Measurements from ENCODE around the gene PNPLA7. TPM values are rescaled to one million over a fixed set of nuclear protein-coding genes. Genes with fewer than 3 reads are reported as not detected.

PNPLA7 gene
- total and polyA plus RNA-seq, 2 of the 4 experiments (the other 2 are of a cell fraction), result under 0.01 to 0.89 TPM

DNA sequence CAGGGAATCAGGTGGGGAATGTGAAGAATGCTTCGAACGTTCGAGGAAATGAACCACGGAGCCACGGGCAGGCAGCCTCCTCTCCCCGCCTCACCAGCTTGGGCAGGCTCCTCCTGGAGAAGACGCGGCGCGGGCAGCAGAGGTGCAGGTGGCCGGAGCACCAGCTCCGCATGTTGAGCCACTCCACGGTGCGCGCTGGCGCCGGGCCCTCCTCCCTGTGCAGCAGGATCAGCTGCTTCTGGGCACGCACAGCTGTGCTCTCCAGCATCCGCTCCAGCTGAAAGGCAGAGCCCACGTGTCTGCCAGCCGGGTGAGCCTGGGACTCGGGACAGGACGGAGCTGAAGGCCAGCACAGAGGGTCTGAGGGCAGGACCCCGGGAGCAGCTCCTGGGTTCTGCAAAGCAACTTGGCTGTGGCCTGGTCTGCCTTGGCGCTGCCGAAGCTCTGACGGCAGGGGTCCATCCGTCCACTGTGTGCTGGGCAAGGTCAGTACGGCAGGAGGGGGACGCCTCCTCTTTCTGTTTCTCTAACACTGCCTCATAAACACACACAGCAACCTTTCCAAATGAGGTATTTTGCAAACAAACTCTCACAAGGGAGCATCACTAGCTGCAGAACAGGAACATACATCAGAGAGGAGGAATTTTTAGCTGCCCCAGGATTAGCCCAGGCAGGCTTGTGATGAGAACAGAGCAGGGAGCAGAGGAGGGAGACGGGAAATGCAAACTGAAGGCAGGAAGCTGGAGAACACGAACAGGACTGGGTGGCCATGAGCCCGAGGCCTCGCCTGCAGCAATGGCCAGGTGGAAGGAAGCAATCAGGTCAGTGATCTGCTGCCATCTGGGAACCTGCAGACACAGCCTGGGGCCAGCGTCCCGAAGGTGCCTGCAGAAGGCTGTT, 71.0 kb downstream of the PNPLA7 start:
- no peak overlapping the region for H2AK9ac ChIP-seq (replicated peaks; ENCODE audit: low read depth, low read length, poor library complexity)
- dilution Hi-C loops (cut with HindIII; ENCODE audit: low sequenced_read_pairs, unreplicated experiment) (no loop called here), in situ Hi-C loops (cut with MboI; ENCODE audit: low sequenced_read_pairs) (no loop called here), intact Hi-C loops (cut with micrococcal nuclease) (no loop called here)
- DNase-seq, result peak; percentile 24
- H4K5ac ChIP-seq (ENCODE audit: low read depth, low read length), result no peak overlapping the region
- H3K9me1 ChIP-seq (ENCODE audit: insufficient read depth, low read length), result peaks cover 6% of the 10 kb centered on the region; the same call in 1 of the 2 replicates
- H2BK20ac ChIP-seq (ENCODE audit: low read depth, low read length), result no peak overlapping the region
- no peaks in the 10 kb centered on the region for H3K79me1 ChIP-seq (ENCODE audit: low read depth in 1 of 2, low read length in 2 of 2)
- no peak overlapping the region for H2BK5ac ChIP-seq (ENCODE audit: low read depth, low read length, poor library complexity, severe bottlenecking)
- H4K8ac ChIP-seq (ENCODE audit: low read depth in 2 of 2, low read length in 2 of 2), result no peak overlapping the region
- no TSS peak for BruUV-seq (replicated peaks)
- no peak overlapping the region for H3K4me2 ChIP-seq (ENCODE audit: low read depth, low read length)
- no peak overlapping the region for H2BK15ac ChIP-seq (ENCODE audit: low read depth, low read length)
- no peak overlapping the region for H3K23ac ChIP-seq (ENCODE audit: low read depth, low read length)
- no peak overlapping the region for H2BK120ac ChIP-seq (ENCODE audit: low read depth, low read length)
- no peak overlapping the region for H3K4me3 ChIP-seq (ENCODE audit: insufficient read depth, low read depth, low read length)
- H3K9me3 ChIP-seq (ENCODE audit: control insufficient read depth, insufficient read depth, low read length), result peaks cover 13% of the 10 kb centered on the region
- H4K91ac ChIP-seq (ENCODE audit: insufficient read depth, low read depth, low read length), result no peak overlapping the region
- no peak overlapping the region for H3K27ac ChIP-seq (ENCODE audit: insufficient read depth, low read length)
- no peak overlapping the region for H2AK5ac ChIP-seq (ENCODE audit: low read depth, low read length)
- WGBS, 2 experiments (ENCODE audit: extremely low coverage in 2 of 2, insufficient read length in 1 of 2), result 64% methylated on average over 31 of the region's 36 CpGs; no CpG with 5 or more reads in 1 of the 2 experiments
- no peaks in the 10 kb centered on the region for H4K20me1 ChIP-seq (ENCODE audit: insufficient read depth, low read length)
- H3K36me3 ChIP-seq (ENCODE audit: control insufficient read depth, insufficient read depth, low read length), result no peaks in the 10 kb centered on the region
- peaks cover 6% of the 10 kb centered on the region for H3K4me1 ChIP-seq (ENCODE audit: control insufficient read depth, insufficient read depth, low read length)
- H3K18ac ChIP-seq (ENCODE audit: low read depth, low read length), result no peak overlapping the region
- peak overlapping the region; percentile 34 for H2AFZ ChIP-seq (replicated peaks; ENCODE audit: low read length, poor library complexity)
- ChIA-PET POLR2A (ENCODE audit: unreplicated experiment) (no interaction called here), CTCF (interaction anchor here (0.6 kb wide), 1 partner anchor 20 kb away, joined by 6 read pairs; no protein-coding TSS in a partner anchor)
- TF ChIP-seq POLR2A (IDR thresholded peaks at IDR 0.05; ENCODE audit: low read depth, low read length), result no peak
- TF ChIP-seq RFX5 (IDR thresholded peaks at IDR 0.05; ENCODE audit: low read depth, low read length), result no peak
- no peak for TF ChIP-seq CEBPB (IDR thresholded peaks at IDR 0.05; ENCODE audit: low read depth, low read length)
- no peak for TF ChIP-seq MAFK (IDR thresholded peaks at IDR 0.05; ENCODE audit: low read depth, low read length)
- no peak for TF ChIP-seq FOS (IDR thresholded peaks at IDR 0.05; ENCODE audit: low read depth, low read length)
- TF ChIP-seq RAD21 (IDR thresholded peaks at IDR 0.05; ENCODE audit: low read length), result no peak
- TF ChIP-seq NFE2L2 (IDR thresholded peaks at IDR 0.05; ENCODE audit: low read depth, low read length), result no peak
- no peak for TF ChIP-seq ELK1 (IDR thresholded peaks at IDR 0.05; ENCODE audit: borderline replicate concordance, low read depth, low read length)
- no peak for TF ChIP-seq CHD1 (IDR thresholded peaks at IDR 0.05; ENCODE audit: low read depth, low read length)
- TF ChIP-seq RCOR1 (IDR thresholded peaks at IDR 0.05; ENCODE audit: insufficient replicate concordance, low read length), result no peak
- no peak for TF ChIP-seq MAZ (IDR thresholded peaks at IDR 0.05; ENCODE audit: borderline replicate concordance, low read depth, low read length)
- no peak for TF ChIP-seq BHLHE40 (IDR thresholded peaks at IDR 0.05; ENCODE audit: low read depth, low read length)
- TF ChIP-seq, protein P1, sequence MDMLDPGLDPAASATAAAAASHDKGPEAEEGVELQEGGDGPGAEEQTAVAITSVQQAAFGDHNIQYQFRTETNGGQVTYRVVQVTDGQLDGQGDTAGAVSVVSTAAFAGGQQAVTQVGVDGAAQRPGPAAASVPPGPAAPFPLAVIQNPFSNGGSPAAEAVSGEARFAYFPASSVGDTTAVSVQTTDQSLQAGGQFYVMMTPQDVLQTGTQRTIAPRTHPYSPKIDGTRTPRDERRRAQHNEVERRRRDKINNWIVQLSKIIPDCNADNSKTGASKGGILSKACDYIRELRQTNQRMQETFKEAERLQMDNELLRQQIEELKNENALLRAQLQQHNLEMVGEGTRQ (IDR thresholded peaks at IDR 0.05; ENCODE audit: low read depth, low read length), result no peak
- H3K56ac ChIP-seq (ENCODE audit: extremely low read depth, insufficient read depth, low read length), result no peak overlapping the region
- no peak overlapping the region for H3K14ac ChIP-seq (replicated peaks; ENCODE audit: low read depth, low read length)
- H3K4ac ChIP-seq (ENCODE audit: low read depth, low read length), result no peak overlapping the region
- H3K9ac ChIP-seq (ENCODE audit: low read depth, low read length), result no peak overlapping the region
- H3K27me3 ChIP-seq (ENCODE audit: control insufficient read depth, insufficient read depth, low read length), result peaks cover 11% of the 10 kb centered on the region; the same call in 1 of the 2 replicates
- peak; percentile 53 for ATAC-seq (ENCODE audit: low read depth)

Measured in IMR-90 (cell line).